HAP-1 (cell line): Measurements from ENCODE around the gene COPS8.
A peak's percentile ranks its signal among the peaks of the same experiment; 100 is the strongest.

ENCODE experiments used
- DNase-seq, 2 experiments: peaks; one replicate each; pipeline ENCODE4 v3.0.0-alpha.2; 2016 to 2020; ENCODE audit warnings: low spot score in 2 of 2
- H3K27me3 ChIP-seq: fragments of 250-450 bp; sonication (Bioruptor Pico); 2 replicates; pipeline ENCODE4 v1.5.1; 2020; ENCODE audit warnings: low read depth, mild to moderate bottlenecking, moderate library complexity
- H3K36me3 ChIP-seq: fragments of 250-450 bp; sonication (Bioruptor Pico); replicated peaks from 2 replicates; pipeline ENCODE4 v1.5.1; 2020; ENCODE audit warnings: mild to moderate bottlenecking
- H3K4me1 ChIP-seq: fragments of 250-450 bp; sonication (Bioruptor Pico); 2 replicates; pipeline ENCODE4 v1.5.1; 2020; ENCODE audit warnings: mild to moderate bottlenecking
- H3K4me3 ChIP-seq: fragments of 250-450 bp; sonication (Bioruptor Pico); 2 replicates; pipeline ENCODE4 v1.5.1; 2020; ENCODE audit warnings: mild to moderate bottlenecking, moderate library complexity
- H3K9me3 ChIP-seq: fragments of 250-450 bp; sonication (Bioruptor Pico); 2 replicates; pipeline ENCODE4 v1.5.1; 2020; ENCODE audit warnings: mild to moderate bottlenecking, moderate library complexity
- in situ Hi-C: fragments of 300-500 bp; cut with MboI; formaldehyde crosslinking; loops from 3 replicates; pipeline ENCODE4 v1.14.3; 2020; ENCODE audit warnings: low sequenced_read_pairs, inconsistent platforms, mixed read lengths

COPS8 gene

DNA sequence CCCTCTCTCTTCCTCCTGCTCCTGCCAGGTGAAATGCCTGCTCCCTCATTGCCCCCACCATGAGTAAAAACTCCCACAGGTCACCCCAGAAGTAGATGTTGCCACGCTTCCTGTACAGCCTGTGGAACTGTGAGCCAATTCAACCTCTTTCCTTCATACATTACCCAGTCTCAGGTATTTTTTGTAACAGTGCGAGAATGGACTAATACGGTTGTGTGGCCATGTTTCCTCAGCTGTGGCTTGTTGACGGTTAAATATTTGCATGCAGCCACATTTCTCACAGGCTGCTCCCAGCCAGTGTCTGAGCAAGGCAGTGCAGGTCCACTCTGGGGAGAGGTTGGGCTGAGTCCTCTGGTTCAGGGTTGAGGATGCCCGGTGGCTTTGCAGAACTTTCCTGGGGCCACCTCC lies 27.8 kb upstream of the COPS8 start:
- no peak for DNase-seq
- in situ Hi-C loops, result no loop called here

DNA sequence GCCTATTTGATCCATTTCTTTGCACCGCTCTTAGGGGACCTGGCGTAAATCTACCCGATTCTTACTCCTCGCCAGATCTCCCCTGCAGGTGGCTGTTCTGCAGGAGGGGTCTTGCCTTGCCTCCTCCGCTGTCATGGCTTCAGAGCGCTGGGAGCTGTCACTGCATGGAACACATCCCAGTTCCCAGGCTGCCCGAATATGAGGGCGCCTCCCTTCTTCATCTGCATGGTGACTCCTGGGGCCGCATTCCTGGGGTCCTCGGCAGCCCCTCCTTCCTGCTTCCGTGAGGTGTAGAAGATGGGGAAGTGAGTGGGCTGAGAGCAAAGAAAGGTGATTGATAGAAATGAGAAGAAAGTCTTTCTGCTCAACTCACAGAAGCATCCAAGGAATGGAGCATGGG lies 27.3 kb upstream of the COPS8 start:
- no peak for DNase-seq
- in situ Hi-C loops, result no loop called here
- Histone ChIP-seq H3K4me3 (no peak overlapping the region), H3K9me3 (no peaks in the 10 kb centered on the region), H3K27me3 (no peaks in the 10 kb centered on the region), H3K4me1 (no peaks in the 10 kb centered on the region), H3K36me3 (no peaks in the 10 kb centered on the region)

More for the DNA sequence above, 27.8 kb upstream of the COPS8 start:
- no peaks in the 10 kb centered on the region for H3K9me3 ChIP-seq
- H3K36me3 ChIP-seq, result no peaks in the 10 kb centered on the region
- no peaks in the 10 kb centered on the region for H3K4me1 ChIP-seq
- no peaks in the 10 kb centered on the region for H3K27me3 ChIP-seq
- no peak overlapping the region for H3K4me3 ChIP-seq

GRCh38 chr2:237059155-237059875 lies 26.4 kb upstream of the COPS8 start:
- no peaks in the 10 kb centered on the region for H3K36me3 ChIP-seq
- DNase-seq, result no peak
- in situ Hi-C loops, result no loop called here
- H3K9me3 ChIP-seq, result no peaks in the 10 kb centered on the region
- no peak overlapping the region for H3K4me3 ChIP-seq
- no peaks in the 10 kb centered on the region for H3K27me3 ChIP-seq
- H3K4me1 ChIP-seq, result no peaks in the 10 kb centered on the region

- Histone ChIP-seq H3K27me3 (no peaks in the 10 kb centered on the region), H3K4me1 (no peaks in the 10 kb centered on the region), H3K36me3 (no peaks in the 10 kb centered on the region), H3K9me3 (no peaks in the 10 kb centered on the region), H3K4me3 (no peak overlapping the region)
- peak; percentile 71 to 76 for DNase-seq
- in situ Hi-C loops, result no loop called here
Measured at GRCh38 chr2:237060534-237061312, 25.0 kb upstream of the COPS8 start.

- in situ Hi-C loops, result no loop called here
- Histone ChIP-seq H3K4me1 (no peaks in the 10 kb centered on the region), H3K27me3 (no peaks in the 10 kb centered on the region), H3K36me3 (no peaks in the 10 kb centered on the region), H3K4me3 (no peak overlapping the region), H3K9me3 (no peaks in the 10 kb centered on the region)
- DNase-seq, result no peak
Measured at GRCh38 chr2:237061356-237061755, 24.3 kb upstream of the COPS8 start.

GRCh38 chr2:237062585-237062984 lies 23.1 kb upstream of the COPS8 start:
- Histone ChIP-seq H3K4me1 (no peaks in the 10 kb centered on the region), H3K27me3 (no peaks in the 10 kb centered on the region), H3K36me3 (no peaks in the 10 kb centered on the region), H3K4me3 (no peak overlapping the region), H3K9me3 (no peaks in the 10 kb centered on the region)
- in situ Hi-C loops, result no loop called here
- DNase-seq, result no peak

DNA sequence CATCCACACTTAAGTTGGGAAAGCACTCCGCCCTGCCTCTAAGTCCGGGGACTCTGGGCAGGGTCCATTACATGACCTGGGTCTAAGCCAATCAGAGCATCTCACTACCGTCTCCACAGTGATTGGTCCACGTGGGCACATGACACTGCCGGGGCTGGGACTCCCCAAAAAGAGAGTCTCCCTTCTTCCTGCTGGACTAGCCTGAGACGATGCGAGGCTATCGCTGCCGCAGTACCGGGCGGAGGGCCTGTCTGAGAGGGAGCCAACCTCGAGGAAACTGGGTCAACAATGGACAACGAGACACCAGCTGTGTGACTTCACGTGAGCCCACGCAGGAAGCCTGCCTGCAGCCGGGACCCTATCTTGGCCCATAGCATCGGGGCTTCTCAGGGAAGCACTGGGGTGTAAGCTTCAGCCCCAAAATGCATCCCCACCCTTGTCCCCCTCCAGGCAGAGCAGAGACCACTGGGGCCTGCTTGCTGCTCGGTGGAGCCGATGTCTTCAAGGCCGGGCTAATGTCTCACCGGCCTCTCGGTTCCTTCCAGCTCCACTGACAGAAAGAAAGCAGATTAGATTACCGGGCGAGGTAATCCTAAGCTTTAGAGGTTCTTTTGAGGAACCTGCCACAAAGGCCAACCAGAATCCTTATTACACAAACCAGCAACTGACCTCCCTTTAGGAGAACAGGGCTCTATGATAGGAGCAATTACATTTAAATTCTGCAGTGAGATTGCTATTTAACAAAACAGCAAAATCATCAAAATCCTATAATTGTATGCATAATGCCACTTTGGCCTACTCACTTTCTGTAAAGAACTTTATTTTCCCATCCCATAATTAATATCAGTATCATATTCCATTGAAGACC lies 21.3 kb upstream of the COPS8 start:
- Histone ChIP-seq H3K36me3 (no peaks in the 10 kb centered on the region), H3K27me3 (no peaks in the 10 kb centered on the region), H3K9me3 (no peaks in the 10 kb centered on the region; the same call in 1 of the 2 replicates), H3K4me3 (no peak overlapping the region), H3K4me1 (no peaks in the 10 kb centered on the region)
- DNase-seq, result no peak
- in situ Hi-C loops, result no loop called here

DNA sequence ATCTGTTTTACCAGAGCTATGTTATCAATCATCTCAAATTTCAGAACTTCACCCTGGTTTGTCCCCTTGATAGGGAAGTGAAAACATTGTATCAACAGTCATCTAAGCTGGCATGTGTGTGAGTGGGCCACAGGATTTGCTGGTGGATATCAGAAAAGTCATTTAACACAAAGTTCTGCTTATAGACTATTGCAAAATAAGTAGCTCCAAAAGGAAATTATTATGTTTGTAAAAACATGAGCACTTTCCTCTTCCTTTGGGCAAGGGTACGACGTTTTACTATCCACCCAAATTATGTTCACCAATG lies 20.7 kb upstream of the COPS8 start:
- H3K9me3 ChIP-seq, result no peaks in the 10 kb centered on the region; the same call in 1 of the 2 replicates
- no peaks in the 10 kb centered on the region for H3K36me3 ChIP-seq
- H3K4me1 ChIP-seq, result no peaks in the 10 kb centered on the region
- in situ Hi-C loops, result no loop called here
- H3K4me3 ChIP-seq, result no peak overlapping the region
- no peaks in the 10 kb centered on the region for H3K27me3 ChIP-seq
- DNase-seq, result no peak

GRCh38 chr2:237066396-237066795 lies 19.3 kb upstream of the COPS8 start:
- Histone ChIP-seq H3K4me1 (no peaks in the 10 kb centered on the region), H3K4me3 (no peak overlapping the region), H3K36me3 (no peaks in the 10 kb centered on the region), H3K27me3 (no peaks in the 10 kb centered on the region), H3K9me3 (no peaks in the 10 kb centered on the region; the same call in 1 of the 2 replicates)
- in situ Hi-C loops, result no loop called here
- DNase-seq, result no peak

DNA sequence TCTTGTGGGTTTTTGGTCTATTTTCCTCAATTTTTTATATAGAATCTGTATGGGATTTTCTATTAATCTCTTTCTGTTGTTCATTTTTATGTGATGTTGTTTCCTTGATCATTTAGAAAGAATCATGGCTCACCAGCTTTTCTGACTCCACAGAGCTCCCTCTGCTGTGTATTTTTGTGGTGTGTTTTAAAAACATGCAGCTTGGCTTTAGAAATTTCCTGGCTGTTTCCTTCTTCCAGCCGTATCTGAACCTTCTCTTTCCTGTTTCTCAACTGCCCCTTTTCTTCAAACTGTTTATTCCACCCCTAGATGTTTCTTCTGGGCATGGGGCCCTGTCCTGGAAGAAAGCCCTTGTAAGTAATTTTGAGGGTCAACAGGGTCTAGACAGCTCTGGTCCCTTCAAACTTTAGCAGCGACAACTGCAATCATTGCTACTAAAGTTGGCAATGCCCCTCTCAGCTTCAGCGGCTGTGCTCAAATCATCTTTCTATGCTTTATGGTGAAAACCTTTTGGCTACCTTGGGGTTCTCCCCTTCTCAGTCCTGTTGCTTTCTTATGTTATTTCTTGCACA lies 17.6 kb upstream of the COPS8 start:
- Histone ChIP-seq H3K27me3 (no peaks in the 10 kb centered on the region), H3K36me3 (no peaks in the 10 kb centered on the region), H3K9me3 (no peaks in the 10 kb centered on the region; the same call in 1 of the 2 replicates), H3K4me3 (no peak overlapping the region), H3K4me1 (no peaks in the 10 kb centered on the region)
- in situ Hi-C loops, result no loop called here
- DNase-seq, result no peak

GRCh38 chr2:237072067-237072931 lies 13.4 kb upstream of the COPS8 start:
- Histone ChIP-seq H3K36me3 (no peaks in the 10 kb centered on the region), H3K4me3 (no peak overlapping the region), H3K4me1 (no peaks in the 10 kb centered on the region), H3K27me3 (no peaks in the 10 kb centered on the region), H3K9me3 (no peaks in the 10 kb centered on the region; the same call in 1 of the 2 replicates)
- DNase-seq, result peak; percentile 46 to 83
- in situ Hi-C loops, result loop anchor here (5.0 kb wide), 2 partner anchors 560 to 720 kb away; no protein-coding TSS in a partner anchor

GRCh38 chr2:237073552-237073951 lies 12.1 kb upstream of the COPS8 start:
- no peaks in the 10 kb centered on the region for H3K27me3 ChIP-seq
- H3K4me3 ChIP-seq, result no peak overlapping the region
- no peaks in the 10 kb centered on the region for H3K36me3 ChIP-seq
- H3K4me1 ChIP-seq, result no peaks in the 10 kb centered on the region
- H3K9me3 ChIP-seq, result no peaks in the 10 kb centered on the region; the same call in 1 of the 2 replicates
- in situ Hi-C loops, result loop anchor here (5.0 kb wide), 2 partner anchors 561 to 721 kb away; no protein-coding TSS in a partner anchor
- DNase-seq, result no peak
